GM19397 (cell line): ENCODE data around the gene PBX2.

ENCODE experiments used
- ATAC-seq: cut with Tn5 transposase; IDR thresholded peaks from one replicate; pipeline ENCODE4 v1.9.1; 2021; ENCODE audit warnings: mild to moderate bottlenecking, moderate library complexity; ENCODE audit not compliant: unreplicated experiment

Gene PBX2

DNA sequence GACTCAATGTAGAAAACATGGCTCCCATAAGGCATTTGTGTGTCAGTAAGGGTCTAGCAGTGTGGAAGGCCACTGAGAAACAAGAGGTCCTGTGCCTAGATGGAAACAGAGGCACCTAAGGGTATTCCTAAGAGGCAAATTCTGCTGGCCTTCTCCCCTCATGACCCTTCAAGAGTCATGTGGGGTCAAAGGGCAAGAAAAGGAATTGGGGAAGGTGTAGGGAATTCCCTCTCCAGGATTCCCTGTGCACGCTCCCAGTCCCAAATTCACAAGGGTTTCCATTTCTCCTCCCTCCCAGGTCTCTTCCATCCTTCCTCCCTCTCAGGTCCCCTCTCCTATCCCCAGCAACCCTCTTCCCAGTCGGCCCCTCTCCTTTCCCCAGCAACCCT lies 14.7 kb downstream of the PBX2 start:
- no peak for ATAC-seq

DNA sequence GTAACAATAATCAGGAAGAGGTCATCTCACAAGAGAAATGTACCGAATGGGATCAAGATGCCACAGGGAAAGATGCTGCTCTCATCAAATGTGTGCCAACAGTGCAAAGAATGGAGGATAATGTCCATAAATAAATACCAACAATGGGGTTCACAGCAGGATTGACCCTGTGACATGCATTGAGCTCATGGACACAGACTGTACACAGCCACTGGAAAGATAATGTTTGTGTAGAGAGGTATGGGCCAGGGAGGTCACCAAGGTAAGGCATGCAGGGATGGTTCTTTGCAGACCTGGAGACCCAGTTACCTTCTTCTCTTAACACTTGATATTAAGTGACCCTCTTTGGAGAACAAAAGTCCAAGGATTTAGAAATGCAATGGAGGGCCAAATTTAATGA lies 15.6 kb downstream of the PBX2 start:
- no peak for ATAC-seq

DNA sequence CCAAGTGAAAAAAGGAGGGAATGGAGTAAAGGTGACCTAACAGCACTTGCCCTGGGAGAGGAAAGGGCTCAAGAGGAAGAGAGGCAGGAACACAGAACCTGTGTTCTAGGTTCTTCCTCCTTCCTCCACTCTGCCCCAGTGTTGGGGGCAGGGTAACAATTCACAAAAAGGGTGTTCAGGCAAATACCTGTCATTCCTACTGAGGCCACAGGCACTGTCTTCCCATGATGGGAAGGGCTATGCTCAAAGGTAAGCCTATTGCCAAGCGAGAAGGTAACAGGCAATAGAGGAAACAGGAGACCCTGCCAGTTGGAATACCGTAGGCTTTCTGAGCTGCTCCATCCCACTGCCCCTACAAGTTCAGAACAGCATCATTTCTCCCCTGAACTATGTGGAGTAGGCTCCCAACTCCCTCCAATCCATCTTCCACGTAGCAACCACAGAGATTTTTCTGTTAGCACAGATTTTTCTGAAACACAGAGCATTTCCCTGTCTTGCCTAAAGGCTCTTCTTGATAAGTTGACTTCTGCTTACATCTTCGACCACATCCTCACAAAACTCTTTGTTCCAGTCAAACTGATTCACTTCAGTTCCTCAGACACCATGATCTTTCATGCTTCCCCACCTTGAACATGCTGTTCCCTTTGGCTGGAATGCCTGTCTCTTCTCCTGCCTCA lies 16.8 kb downstream of the PBX2 start:
- no peak for ATAC-seq

DNA sequence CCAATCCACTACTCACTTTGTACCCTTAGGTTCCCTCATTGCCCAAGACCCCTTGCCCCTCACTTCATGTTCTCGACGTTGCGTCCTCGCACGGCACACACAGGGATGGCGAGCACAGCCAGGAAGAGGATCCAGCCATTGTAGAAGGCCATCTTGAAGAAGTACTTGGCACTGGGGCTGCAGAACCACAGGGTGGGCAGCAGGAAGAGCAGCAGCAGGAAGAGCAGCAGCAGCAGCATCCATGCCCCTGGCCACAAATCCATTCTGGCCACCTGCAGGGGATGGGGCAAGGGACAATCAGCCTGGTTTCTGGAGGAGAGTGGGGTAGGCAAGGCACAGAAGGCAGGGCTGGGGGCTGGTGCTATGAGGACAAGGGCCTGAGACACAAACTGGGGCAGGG lies 18.8 kb downstream of the PBX2 start:
- no peak for ATAC-seq

DNA sequence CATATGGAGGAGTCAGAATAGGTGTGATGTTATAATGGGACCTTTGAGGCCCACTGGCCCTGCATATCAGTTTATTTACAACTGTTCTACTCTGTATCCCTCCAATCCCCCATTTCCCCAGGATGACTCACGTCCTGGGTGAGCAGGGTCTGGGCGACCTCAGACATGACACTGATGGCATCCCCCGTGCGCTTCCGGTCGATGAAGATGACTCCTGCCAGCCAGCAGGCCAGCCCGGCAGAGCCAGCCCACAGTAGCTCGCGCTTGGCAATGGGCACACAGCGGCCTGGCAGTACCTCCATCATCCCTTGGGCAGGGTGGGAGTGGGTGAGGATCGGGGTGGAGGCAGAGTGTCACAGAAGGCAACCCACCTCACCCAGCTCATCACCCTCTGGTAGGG lies 19.7 kb downstream of the PBX2 start:
- ATAC-seq = no peak

DNA sequence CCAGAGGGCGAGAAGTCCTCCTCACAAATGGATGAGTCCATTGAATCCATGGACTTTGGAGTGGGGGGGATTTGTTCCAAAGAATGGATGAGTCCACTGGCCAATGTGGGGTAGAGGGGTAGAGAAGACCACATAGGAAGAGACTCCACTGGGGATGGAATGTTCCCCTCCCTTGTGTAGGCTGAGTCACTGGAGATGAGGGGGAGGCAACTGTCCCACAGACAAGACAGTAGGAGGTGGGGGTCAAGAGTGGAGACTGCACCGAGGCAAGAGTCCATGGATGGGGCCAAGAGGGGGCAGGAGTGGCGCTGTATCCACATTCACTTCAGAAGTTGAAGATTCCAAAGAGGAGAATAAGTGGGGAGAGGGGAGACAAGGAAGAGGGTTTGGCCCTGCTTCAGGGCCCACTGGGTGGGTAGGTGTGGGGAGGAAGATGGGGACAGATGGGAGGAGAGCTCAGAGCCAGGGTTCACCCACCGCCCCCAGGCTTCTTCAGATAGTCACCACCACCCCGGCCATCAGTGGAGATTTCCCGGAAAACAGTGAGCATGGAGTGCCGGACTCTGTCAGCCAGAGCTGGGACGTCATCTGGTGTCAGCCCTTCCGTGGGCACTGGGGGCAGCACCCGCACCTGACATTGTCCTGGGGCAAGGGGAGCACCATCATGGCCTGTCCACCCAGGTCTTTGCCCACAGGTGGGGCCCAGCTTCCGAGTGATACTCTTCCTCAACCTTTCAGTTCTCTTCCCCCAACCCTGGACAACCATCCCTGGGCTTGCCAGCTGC lies 21.0 kb downstream of the PBX2 start:
- ATAC-seq = no peak

DNA sequence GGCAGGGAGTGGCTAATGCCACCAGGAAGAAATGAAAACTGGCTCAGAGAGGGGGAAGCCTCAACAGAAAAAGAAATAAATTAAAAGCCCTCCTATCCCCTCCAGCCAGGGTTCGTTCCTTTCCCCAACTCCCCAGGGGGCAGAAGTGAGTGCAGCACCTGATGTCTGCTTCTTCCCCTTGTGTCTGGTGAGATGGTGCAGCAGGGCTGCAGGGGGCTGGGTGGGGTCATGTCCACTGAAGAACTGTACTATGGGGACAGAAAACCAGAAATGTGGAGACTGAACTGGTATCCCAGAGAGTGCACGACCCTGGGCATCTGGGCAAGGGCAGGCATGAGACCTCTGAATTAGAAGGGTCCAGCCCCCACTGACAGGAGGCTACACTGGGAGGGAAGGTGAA lies 21.7 kb downstream of the PBX2 start:
- ATAC-seq = no peak

DNA sequence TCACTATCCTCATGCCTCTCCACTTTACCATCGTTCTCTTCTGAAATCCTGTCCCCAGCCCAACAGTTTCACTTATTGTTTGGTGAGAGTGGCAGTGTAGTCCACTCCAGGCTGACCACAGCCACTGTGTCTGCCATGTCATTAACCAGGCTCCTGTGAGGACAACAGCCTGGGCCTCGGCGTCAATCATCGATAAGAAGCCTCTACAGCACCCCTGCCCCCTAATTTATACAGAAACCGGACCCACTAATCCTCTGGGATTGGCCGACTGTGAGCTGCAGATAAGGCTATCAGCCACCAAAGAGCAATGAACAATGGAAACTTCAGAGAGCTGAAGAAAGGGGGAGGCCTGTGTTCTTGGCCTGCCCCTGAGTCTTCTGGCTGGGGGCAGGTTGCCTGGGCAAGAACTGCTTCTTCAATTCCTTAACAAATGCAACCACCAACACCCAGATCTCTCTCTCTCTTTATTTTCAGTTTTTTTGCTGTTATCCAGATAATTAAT lies 22.2 kb downstream of the PBX2 start:
- no peak for ATAC-seq

DNA sequence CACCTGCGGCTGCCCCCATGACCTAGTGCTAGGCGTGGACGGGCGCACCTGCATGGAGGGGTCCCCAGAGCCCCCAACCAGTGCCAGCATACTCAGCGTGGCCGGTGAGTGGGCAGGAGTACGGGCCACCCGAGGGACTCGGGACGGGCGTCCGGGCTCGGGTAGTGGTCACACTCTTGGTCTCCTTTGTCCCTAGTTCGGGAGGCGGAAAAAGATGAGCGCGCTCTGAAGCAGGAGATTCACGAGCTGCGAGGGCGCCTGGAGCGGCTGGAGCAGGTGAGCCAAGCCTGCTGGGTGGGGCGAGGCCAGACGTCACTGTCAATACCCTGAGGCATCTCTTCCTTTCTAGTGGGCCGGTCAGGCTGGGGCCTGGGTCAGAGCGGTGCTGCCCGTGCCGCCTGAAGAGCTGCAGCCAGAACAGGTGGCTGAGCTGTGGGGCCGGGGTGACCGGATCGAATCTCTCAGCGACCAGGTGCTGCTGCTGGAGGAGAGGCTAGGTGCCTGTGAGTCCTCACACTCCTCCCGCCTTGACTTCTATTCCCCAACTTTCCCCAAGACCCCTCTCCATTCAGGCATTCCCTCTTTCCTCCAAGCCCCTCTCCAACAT lies 22.7 kb downstream of the PBX2 start:
- no peak for ATAC-seq

DNA sequence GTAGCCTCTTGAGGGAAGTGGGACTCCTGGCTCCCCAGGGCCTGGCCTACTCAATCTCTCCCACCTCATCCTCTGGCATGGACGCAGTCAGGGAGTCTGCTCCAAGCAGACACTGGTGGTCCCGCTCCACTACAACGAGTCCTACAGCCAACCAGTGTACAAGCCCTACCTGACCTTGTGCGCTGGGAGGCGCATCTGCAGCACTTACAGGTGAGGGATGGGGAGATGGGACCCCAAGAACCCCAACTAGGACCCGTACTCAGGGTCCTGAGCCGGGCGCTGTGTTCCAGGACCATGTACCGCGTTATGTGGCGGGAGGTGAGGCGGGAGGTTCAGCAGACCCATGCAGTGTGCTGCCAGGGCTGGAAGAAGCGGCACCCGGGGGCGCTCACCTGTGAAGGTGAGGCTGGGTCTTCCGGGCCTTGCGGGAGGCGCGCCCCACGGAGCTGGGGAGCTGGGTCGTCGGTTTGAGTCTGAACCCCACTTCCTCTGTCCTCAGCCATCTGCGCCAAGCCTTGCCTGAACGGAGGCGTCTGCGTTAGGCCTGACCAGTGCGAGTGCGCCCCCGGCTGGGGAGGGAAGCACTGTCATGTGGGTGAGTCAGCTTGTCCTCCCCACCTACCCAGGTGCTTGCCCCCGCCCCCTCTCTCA lies 23.5 kb downstream of the PBX2 start:
- no peak for ATAC-seq

DNA sequence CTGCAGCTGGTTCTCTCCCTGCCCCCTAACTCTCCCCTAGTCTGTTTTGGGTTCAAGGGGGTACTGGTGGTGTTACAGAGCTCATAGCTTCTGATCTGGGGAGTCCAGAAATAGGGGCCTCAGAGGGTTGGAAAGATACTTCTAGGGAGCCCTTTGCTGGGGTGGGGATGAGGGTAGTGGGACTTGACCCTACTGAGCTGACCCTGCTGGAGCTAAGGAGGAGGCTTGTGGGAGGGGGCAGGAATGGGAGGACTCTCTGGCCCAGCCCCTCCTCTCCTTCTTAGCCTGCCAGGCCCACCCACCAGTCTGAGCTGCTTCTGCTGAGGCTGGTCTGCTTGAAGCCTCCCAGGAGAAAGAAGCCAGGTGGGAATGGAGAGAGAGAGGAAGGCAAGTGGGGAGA lies 25.7 kb downstream of the PBX2 start, which contains the start of gene EGFL8:
Gene EGFL8 (plus strand): TSS at position 301 of the 400 bp plus-strand sequence. CDS start 1,571 bp downstream, outside the sequence.
- no peak for ATAC-seq

DNA sequence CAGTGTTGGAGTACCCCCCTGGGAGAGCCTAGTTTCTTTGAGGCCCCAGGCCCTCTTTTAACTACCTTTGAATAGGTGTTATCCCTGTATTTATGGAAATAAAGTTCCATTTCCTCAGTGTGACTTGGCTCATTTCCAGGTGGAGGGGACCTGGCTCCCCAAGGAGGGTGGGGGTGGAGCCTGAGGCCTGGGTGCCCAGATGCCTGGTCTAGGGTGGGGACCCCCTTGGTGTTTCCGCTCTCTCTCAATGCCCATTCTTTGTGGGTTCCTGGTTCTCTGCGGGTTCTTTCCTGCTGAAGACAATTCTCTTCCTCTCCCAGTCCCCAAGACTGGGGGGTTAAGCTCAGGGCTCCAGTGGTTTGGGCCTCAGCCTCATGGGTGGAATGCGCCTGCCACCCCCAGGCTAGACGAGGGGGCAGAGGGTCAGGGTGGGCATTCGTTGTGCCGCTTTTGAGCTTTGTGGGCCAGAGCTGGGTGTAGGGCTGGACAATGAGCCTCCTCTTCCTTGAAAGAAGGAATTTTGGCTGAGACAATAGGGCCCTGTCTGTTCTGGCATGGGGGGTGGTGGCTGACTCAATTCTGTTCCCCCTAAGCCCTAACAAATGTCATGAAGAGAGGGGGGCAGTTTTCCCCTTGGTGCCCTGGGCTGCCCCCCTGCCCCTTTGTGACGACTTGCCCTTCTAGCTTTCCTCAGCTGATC lies 26.3 kb downstream of the PBX2 start:
- no peak for ATAC-seq

DNA sequence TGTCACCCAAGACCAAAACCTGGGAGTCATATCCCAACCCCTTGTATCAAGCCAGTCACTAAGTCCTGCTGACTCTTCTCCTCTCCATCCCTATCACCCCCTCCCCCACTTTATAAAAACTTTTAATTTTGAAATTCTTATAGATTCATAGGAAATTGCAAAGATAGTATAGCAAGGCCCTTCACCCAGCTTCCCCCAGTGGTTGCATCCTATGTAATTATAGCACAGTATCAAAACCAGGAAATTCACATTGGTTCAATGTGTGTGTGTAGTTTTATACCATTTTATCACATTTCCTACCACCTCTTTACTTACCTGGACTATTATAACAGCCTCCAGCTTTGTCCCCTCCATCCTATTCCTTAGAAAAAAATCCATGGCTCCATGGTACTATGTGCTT lies 31.9 kb downstream of the PBX2 start:
- ATAC-seq = no peak

DNA sequence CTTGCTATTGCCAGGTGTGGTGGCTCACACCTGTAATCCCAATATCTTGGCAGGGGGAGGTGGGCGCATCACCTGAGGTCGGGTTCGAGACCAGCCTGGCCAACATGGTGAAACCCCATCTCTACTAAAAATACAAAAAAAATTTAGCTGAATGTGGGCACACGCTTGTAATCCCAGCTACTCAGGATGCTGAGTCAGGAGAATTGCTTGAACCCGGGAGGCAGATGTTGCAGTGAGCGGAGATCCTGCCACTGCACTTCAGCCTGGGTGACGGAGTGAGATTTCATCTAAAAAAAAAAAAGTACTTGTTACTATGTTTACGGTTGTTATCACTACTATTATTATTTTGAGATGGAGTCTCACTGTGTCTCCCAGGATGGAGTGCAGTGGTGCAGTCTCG lies 33.1 kb downstream of the PBX2 start:
- ATAC-seq = no peak

DNA sequence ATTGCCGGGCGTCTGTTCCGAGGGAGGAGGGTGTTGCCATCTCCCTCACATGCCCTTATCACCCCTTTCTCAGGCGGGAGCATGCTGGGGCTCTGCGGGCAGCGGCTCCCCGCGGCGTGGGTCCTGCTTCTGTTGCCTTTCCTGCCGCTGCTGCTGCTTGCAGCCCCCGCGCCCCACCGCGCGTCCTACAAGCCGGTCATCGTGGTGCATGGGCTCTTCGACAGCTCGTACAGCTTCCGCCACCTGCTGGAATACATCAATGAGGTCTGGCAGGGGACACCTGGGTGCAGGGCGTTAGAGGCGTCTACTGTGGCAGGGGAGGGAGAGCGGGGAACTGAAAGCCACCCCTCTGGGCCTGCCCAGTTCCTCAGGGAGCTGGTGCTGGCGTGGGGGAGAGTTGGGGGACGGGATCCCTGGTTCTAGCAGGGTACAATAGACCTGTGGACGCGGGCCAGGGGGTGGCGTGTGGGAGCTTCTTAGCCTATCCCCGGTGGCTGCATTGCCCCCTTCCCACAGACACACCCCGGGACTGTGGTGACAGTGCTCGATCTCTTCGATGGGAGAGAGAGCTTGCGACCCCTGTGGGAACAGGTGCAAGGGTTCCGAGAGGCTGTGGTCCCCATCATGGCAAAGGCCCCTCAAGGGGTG lies 35.4 kb downstream of the PBX2 start:
- ATAC-seq = no peak

DNA sequence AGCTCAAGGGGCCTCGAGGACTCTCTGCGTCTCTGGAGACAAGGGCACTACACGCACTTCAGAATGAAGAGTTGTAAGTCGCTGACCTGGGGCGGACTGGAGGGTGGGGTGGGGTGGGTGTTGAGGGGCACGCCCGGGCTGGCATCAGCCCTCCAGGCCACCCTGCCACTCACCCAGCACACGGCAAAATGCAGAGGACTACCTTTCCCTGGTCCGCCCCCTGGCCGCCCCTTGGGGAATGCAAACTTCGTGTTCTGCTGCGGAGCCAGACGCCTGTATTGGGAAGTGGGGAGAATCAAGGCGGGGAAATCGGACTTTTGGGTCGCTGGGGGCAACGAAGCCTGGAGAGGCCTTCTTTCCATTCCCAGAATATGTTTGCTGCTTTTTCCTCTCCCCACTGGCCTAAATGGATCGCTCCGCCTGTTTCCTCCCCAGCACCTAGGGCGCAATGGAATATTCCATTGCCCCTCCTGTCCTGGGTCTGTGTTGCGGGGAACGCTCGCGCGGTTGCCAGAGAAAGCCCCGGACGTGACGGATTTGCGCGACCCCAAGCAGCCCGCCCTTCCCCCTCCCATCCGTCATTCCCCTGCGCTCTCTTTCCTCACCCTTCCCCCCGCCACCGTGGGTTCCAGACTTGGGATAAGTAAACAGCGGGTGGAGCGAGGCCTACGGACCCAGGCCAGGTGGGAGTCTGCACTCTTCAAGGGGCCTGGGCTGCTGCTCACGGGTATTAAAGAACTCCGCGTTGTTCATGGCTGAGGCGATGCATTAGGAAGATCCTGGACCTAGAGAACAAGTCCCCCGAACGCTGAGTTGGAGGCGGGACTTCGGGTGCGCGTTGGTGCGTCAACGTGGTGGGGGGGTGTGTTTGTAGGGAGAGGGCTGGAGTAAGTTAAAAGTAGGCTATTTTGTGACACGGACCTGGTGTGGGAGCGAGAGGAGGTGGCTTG lies 36.2 kb downstream of the PBX2 start, which contains the start of gene PPT2:
Gene PPT2 (plus strand): TSS at position 578 of the 950 bp plus-strand sequence. CDS start 454 bp downstream, outside the sequence.
- ATAC-seq = no peak

DNA sequence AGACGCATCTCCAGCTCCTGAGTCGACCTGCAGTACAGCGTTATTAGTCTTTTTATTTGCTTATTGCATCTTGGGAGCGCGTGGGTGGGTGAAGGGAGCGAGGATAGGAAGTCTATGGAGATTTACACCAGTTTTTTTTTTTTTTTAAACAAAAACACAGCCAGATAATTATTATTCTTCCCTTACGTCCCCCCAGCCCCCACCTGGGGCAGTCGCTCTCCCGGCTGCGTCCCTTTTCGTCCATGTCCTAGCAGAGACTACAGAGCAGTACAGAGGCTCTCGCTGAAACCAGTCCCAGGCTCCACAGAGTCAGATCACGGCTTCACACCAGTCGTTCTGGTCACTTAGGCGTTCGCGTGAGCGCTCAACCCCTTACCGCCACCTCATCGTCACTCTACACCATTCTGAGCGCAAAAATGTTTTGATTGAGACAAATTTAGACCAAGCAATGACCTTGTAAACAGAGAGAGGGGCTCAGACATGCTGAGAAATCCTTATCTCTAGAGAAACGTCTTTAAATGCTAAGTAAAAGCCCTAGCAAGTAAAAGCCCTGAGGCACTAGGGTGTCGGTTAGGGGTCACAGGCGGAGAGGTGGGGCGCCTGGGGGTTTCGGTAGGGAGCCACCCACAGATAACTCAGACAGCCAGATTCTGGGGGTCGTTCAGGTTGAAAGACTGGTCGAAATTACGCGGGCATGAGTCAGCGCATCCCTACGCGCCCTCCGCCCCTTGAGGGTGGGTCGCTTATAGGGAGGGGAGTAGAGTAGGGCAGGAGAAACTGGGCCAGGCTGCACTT lies 37.0 kb downstream of the PBX2 start:
- ATAC-seq = no peak
